IMR-90 (cell line): ENCODE measurements around the gene BMP8A.

Experiments
- CEBPB ChIP-seq: IDR thresholded peaks from 2 replicates; pipeline ENCODE4 v1.6.1; 2012; ENCODE audit warnings: low read depth, low read length, improper control_type of control experiment
- CTCF ChIP-seq: conservative IDR thresholded peaks from 2 replicates; pipeline ENCODE4 v1.5.1; 2012; ENCODE audit warnings: mild to moderate bottlenecking, low read depth, low read length, improper control_type of control experiment
- ELK1 ChIP-seq: fragments of 150-350 bp; IDR thresholded peaks from 2 replicates; pipeline ENCODE4 v1.6.1; 2016; ENCODE audit warnings: low read depth, mild to moderate bottlenecking, low read length, moderate library complexity, borderline replicate concordance
- FOS ChIP-seq: fragments of 150-350 bp; IDR thresholded peaks from 2 replicates; pipeline ENCODE4 v1.6.1; 2016; ENCODE audit warnings: low read depth, low read length
- MAFK ChIP-seq: IDR thresholded peaks from 2 replicates; pipeline ENCODE4 v1.6.1; 2012; ENCODE audit warnings: low read depth, low read length, improper control_type of control experiment
- MXI1 ChIP-seq: IDR thresholded peaks from 2 replicates; pipeline ENCODE4 v1.6.1; 2012; ENCODE audit warnings: low read depth, mild to moderate bottlenecking, low read length, moderate library complexity, borderline replicate concordance
- POLR2A ChIP-seq: IDR thresholded peaks from 2 replicates; pipeline ENCODE4 v1.6.1; 2012; ENCODE audit warnings: mild to moderate bottlenecking, low read depth, low read length
- RAD21 ChIP-seq: IDR thresholded peaks from 2 replicates; pipeline ENCODE4 v1.6.1; 2012; ENCODE audit warnings: low read length, improper control_type of control experiment

- TF ChIP-seq CTCF (no peak), POLR2A (no peak), ELK1 (no peak), RAD21 (no peak), FOS (no peak), CEBPB (no peak), MXI1 (no peak), MAFK (no peak)
Measured at GRCh38 chr1:39470040-39470439, 21.4 kb upstream of the BMP8A start.
